Effector CD8-positive, alpha-beta T cell (primary cell): ENCODE data around the gene ZNF735.
"Not testable (repeated sequence)": the region's sequence is repeated elsewhere in the genome, so short reads cannot be mapped to it uniquely, and the experiment has no call there.

Experiments
- DNase-seq: peaks from one replicate; lab custom pipeline; 2025; lab: John Stamatoyannopoulos, UW
- total RNA-seq, 4 experiments: gene quantifications; one replicate each; lab custom pipeline; 2026; lab: John Stamatoyannopoulos, UW

The ZNF735 gene
- total RNA-seq: 0 reads per million in 4 experiments

- no peak for DNase-seq
Measured at GRCh38 chr7:64206903-64207302, at the start of gene ZNF735. Gene ZNF735, plus strand, starts transcription at chr7:64207203. Its CDS starts 0 bp downstream, at chr7:64207203.

GRCh38 chr7:64170974-64171373 lies 36.0 kb upstream of the ZNF735 start:
- DNase-seq: not testable (repeated sequence)

GRCh38 chr7:64174328-64174727 lies 32.7 kb upstream of the ZNF735 start:
- no peak for DNase-seq

- DNase-seq: no peak
Measured at GRCh38 chr7:64174941-64175340, 32.1 kb upstream of the ZNF735 start.

GRCh38 chr7:64180989-64181388 lies 26.0 kb upstream of the ZNF735 start:
- DNase-seq: no peak

- DNase-seq: no peak
Measured at GRCh38 chr7:64181586-64181985, 25.4 kb upstream of the ZNF735 start.

- no peak for DNase-seq
Measured at GRCh38 chr7:64182036-64182790, 24.8 kb upstream of the ZNF735 start.

GRCh38 chr7:64183126-64183742 lies 23.8 kb upstream of the ZNF735 start:
- peak; percentile 9 for DNase-seq

- no peak for DNase-seq
Measured at GRCh38 chr7:64183827-64184372, 23.1 kb upstream of the ZNF735 start.

- DNase-seq: no peak
Measured at GRCh38 chr7:64184376-64184775, 22.6 kb upstream of the ZNF735 start.

GRCh38 chr7:64187408-64187807 lies 19.6 kb upstream of the ZNF735 start:
- no peak for DNase-seq

- DNase-seq: no peak
Measured at GRCh38 chr7:64192148-64192704, 14.8 kb upstream of the ZNF735 start.

- no peak for DNase-seq
Measured at GRCh38 chr7:64192775-64193174, 14.2 kb upstream of the ZNF735 start.

- not testable (repeated sequence) for DNase-seq
Measured at GRCh38 chr7:64219710-64220298, 12.8 kb downstream of the ZNF735 start.

GRCh38 chr7:64223366-64223765 lies 16.4 kb downstream of the ZNF735 start:
- DNase-seq: no peak

- not testable (repeated sequence) for DNase-seq
Measured at GRCh38 chr7:64228174-64228573, 21.2 kb downstream of the ZNF735 start, which contains the start of gene ZNF679. Gene ZNF679, plus strand, starts transcription at chr7:64228474. Its CDS starts 20,644 bp downstream, at chr7:64249118.

GRCh38 chr7:64266341-64266919 lies 59.4 kb downstream of the ZNF735 start:
- no peak for DNase-seq
